Right forelimb (tissue), 1 donor: Measurements from ENCODE around the gene RASA4.
"Not testable (repeated sequence)": the region's sequence is repeated elsewhere in the genome, so short reads cannot be mapped to it uniquely, and the experiment has no call there.

ENCODE experiments used
- DNase-seq: peaks from one replicate; pipeline ENCODE4 v3.0.0-alpha.2; 2018

RASA4 gene

GRCh38 chr7:102616507-102617125 is at the start of gene RASA4:
Gene RASA4 (minus strand): TSS chr7:102616756. CDS start chr7:102616689, 67 bp downstream.
- DNase-seq = peak; percentile 66

GRCh38 chr7:102664765-102665164 is 48.2 kb upstream of the RASA4 start:
- DNase-seq = not testable (repeated sequence)

DNA sequence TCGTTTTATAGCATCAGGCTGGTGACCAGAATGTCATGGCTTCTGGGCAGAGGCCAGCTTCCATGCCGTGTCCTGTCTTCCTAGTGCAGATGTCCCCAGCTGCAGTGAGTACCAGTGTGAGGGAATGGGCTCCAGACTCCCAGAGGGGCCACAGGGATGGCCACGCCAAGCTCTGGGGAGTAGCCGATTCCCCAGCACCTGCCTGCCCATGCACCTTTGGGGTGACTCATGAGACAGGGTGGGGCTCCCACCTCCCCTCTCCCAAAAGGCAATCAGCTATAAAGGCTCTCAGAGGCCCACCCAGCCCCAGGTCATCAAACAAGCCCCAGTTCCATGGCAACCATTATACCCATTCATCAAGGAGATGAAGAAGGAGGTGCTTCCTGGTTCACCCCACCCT is 33.4 kb upstream of the RASA4 start, which contains the start of gene SPDYE2B:
SPDYE2B (plus strand) TSS at position 396 of the 400 bp plus-strand sequence. CDS start 2,030 bp downstream, outside the sequence.
- DNase-seq = not testable (repeated sequence)

GRCh38 chr7:102647813-102648212 is 31.3 kb upstream of the RASA4 start:
- DNase-seq = not testable (repeated sequence)

GRCh38 chr7:102643404-102643803 is 26.8 kb upstream of the RASA4 start:
- not testable (repeated sequence) for DNase-seq

GRCh38 chr7:102642691-102643090 is 26.1 kb upstream of the RASA4 start, which contains the start of gene UPK3BL1:
Gene UPK3BL1 (minus strand): TSS chr7:102642791. CDS start chr7:102642741, 50 bp downstream.
- DNase-seq = not testable (repeated sequence)

DNA sequence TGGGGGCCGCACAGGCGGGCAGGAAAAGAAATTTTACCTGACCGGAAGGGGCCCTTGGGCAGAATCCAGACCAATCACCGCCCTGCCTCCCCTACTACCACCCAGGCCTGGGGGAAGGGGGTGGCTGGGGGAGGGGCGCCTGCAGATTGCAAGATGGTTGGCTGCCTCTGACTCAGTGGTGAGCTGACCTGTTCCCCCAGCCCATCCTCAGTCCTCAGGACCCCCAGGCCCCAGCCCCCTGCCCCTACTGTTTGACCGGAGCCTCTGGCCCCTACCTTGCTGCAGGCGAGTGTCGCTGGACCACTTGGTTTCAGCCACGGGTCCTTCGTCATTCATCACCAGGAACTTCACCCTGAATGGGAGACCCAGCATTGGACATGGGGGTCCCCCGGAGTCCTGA is 22.3 kb upstream of the RASA4 start:
- peak; percentile 36 for DNase-seq

DNA sequence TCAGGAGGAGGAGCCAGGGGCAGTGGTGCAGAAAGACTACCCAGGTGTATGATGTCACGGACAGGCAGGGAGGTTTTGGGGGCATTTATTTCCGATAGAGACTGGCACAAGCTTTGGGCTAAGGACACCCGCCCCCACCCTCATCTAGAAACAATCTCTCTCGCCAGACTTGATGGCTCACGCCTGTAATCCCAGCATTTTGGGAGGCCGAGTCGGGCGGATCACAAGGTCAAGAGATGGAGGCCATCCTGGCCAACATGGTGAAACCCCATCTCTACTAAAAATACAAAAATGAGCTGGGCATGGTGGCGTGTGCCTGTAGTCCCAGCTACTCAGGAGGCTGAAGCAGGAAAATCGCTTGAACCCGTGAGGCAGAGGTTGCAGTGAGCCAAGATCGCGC is 20.4 kb upstream of the RASA4 start:
- DNase-seq = not testable (repeated sequence)

DNA sequence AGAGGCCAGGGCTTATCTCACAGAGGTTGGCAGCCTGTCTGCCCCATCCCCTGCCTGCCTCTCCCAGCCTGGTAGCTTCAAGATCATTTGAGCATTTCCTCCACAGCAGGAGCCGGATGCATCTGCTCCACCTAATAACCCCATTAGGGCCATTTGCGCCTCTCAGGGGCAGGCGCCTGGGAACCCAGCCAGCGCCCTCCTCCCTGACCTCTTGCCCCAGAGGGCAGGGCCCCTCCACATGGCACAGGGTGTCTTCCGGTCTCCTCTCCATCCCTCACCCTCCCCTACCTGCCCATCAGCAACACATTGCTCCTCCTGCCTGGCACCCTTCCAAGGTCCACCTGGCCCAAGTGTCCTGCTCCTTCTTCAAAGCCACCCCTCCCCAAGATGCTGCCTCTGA is 18.8 kb upstream of the RASA4 start:
- not testable (repeated sequence) for DNase-seq

GRCh38 chr7:102634299-102634698 is 17.7 kb upstream of the RASA4 start:
- not testable (repeated sequence) for DNase-seq

GRCh38 chr7:102630622-102631021 is 14.1 kb upstream of the RASA4 start:
- not testable (repeated sequence) for DNase-seq

GRCh38 chr7:102627271-102627904 is 10.8 kb upstream of the RASA4 start:
- DNase-seq = not testable (repeated sequence)

GRCh38 chr7:102618122-102618521 is 1.6 kb upstream of the RASA4 start:
- DNase-seq = not testable (repeated sequence)

DNA sequence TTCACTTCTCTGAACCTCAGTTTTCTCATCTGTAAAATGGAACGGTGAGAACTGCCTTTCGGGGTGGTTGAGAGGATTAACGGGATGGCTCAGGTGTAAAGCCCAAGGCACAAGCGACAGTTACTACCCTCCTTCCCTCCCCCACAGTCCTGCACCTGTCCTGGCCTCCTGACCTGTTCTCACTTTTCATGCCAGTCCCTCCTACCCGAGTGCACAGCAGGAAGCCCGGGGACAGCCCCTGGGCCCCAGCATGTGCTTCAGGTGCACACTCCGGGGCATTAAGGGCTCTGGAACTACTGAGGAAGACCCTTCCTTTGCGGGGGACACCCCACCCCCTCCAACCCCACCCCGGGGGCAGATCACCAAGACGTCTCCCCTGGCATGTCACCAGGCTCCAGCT is 626 bp downstream of the RASA4 start:
- DNase-seq = not testable (repeated sequence)

DNA sequence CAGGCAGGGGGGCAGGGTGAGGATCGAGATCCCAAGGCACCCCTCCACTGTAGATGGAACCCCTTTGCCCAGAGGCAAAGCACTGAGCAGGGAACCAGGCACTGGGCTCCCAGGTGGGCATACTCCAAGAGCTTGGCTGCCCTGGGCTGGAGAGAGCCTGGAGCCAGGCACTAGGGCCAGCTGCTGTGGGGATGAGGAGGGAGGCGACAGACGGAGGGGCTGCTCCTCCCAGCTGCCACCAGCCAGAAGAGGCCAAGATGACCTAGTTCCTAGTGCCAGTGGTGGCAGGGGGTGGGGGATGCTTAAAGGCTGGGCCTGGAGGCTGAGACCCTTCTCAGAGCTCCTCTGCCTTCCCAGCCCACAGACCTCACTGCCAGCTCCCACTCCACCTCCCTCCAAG is 1.7 kb downstream of the RASA4 start:
- not testable (repeated sequence) for DNase-seq

DNA sequence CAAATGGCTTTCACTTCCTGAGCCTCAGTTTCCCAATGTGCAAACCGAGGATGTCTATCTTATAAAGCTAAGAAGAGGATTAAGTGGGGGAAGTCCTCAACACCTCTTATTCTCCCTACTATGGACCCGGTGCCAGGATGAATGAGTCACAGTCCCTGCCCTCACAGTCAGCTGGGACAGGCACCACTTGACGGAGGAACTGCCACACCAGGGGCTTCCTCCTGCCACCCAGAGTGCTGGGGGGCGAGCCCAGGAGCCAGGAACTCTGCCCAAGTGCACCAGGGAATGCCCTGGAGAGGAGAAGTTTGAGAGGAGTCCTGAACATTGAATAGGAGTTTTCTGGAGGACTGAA is 2.2 kb downstream of the RASA4 start:
- not testable (repeated sequence) for DNase-seq

DNA sequence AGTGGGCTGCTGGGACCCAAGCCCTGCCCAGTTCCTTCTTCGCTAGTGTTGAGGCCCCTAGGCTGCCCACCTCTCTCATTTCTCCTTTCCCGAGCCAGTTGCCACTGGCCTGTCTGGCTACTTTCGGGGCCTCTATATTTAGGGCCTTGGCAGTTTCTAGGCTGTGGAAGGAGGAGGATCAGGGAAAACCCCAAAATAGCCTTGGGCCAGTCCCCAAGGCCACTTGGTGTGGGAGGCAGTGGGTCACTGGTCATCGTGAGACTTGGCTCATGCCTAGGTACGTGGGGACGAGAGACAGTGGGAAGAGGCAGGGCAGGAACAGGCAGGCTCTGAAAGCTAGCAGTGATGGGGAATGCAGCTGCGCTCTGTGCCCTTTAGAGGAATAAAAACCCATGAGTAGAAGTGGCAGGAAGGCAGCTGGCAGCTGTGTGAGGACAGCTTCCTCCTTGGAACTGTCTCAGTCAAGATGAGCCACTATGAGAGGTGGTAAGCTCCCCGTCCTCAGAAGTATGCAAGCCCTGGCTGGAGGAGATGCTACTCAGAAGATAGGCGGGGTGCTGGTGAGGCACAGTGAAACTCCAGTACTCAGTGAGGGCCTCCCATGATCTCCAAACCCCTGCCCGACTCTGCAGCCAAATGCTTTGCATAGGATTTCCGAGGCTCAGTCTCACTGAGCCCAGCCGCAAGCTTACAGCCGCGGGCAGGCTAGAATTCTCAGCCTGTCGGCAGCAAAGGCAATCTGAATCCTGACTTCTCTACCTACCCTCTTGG is 2.8 kb downstream of the RASA4 start:
- not testable (repeated sequence) for DNase-seq

DNA sequence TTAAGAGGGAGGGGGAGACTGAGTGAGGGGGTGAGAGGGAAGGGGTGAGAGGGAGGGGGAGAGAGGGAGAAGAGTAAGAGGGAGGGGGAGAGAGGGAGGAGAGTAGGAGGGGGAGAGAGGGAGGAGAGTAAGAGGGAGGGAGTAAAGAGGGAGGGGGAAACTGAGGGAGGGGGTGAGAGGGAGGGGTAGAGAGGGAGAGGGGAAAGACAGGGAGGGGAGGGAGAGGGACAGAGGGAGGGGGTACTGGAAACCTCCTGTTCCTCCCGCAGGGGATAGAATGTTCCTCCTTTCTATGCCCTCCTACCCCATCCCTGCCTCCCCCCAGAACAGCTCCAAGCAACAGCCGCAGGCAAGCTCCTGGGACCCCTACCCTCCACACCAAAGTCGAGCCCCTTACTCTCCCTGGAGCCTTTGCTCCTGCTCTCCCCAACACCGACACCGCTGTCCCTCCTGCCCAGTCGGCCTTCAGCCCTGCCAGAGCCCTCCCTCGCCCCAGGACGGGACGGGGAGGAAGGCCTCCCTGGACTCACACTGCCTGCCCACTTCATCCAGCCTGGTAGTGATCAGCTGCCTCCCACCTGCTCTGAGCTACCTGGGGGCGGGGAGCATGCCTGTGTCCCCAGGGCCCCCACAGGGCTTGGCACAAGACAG is 4.8 kb downstream of the RASA4 start:
- peak; percentile 58 for DNase-seq

DNA sequence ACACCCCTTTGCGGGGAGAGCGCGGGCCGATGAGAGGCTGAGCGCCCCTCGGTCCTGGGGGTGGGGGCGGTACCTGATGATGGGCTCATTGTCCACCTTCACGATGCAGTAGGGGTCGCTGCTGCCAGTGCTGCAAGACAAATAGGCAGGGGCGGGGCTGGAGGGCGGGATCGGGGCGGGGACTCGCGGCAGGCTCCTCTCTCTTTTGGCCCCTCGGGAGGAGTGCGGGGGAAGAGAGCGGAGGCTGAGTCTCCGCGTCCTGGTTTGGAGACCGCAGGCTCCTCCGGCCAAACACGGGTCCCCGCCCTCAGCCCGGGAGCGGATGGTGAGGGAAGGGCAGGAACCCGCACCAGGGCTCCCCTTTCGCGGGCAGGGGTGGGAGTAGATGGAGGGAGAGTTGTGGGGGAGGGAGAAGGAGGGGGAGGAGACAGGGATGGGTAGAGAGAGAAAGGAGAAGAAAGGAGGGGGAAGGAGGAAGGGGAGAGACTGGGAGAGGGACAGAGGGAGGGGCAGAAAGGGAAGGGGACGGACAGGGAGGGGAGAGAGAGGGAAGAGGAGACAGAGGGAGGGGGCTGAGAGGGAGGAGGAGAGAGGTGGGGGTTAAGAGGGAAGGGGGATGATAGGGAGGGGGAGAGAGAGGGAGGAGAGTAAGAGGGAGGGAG is 5.4 kb downstream of the RASA4 start:
- not testable (repeated sequence) for DNase-seq

- DNase-seq = not testable (repeated sequence)
Measured at GRCh38 chr7:102610441-102610840, 6.1 kb downstream of the RASA4 start.

GRCh38 chr7:102609734-102610133 is 6.8 kb downstream of the RASA4 start:
- DNase-seq = not testable (repeated sequence)

DNA sequence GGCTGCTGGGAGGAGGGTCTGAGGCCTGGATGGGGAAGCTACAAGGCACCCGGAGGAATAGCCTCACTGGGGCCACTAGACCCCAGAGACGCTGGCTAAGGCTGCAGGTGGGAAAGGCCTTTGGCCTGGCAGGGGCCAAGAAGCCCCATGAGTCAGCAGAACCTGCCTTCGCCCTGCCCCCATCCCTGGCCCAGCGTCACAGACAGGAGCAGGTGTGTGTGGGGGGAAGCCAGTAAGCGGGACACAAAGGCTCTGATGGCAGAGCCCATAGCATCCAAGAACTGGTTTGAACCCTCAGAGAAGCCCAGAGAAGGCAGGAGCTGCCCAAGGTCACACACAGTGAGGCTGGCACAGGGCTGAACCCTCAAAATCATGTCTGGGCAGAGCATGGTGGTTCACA is 9.7 kb downstream of the RASA4 start:
- DNase-seq = not testable (repeated sequence)
